Ovary (tissue), 9 donors: ENCODE measurements around the gene CLCN2. TPM values are rescaled to one million over a fixed set of nuclear protein-coding genes. Genes with fewer than 3 reads are reported as not detected.

Experiments used
- DNase-seq, 5 donors: peaks; one replicate each; pipeline ENCODE4 v3.0.0-alpha.2; 2019 to 2020
- H3K27ac ChIP-seq, 2 donors: fragments of 200-600 bp; one replicate each; pipeline versions ENCODE4 v1.5.1 to v1.8.0; 2019 to 2022
- H3K27me3 ChIP-seq: fragments of 200-600 bp; one replicate; pipeline ENCODE4 v1.8.0; 2022
- H3K36me3 ChIP-seq: fragments of 200-600 bp; sonication (generic); one replicate; pipeline ENCODE4 v1.5.1; 2019
- H3K4me1 ChIP-seq: one replicate; pipeline ENCODE4 v1.8.1; 2013; ENCODE audit warnings: mild to moderate bottlenecking, moderate library complexity; ENCODE audit not compliant: insufficient read depth
- H3K4me3 ChIP-seq: fragments of 200-600 bp; sonication (generic); one replicate; pipeline ENCODE4 v1.5.1; 2017
- H3K9me3 ChIP-seq, 2 donors: fragments of 200-600 bp in 1 of 2; sonication (generic) in 1 of 2; one replicate each; pipeline versions ENCODE4 v1.5.1 to v1.8.1; 2013 to 2019; ENCODE audit warnings: mild to moderate bottlenecking in 1 of 2, moderate library complexity in 1 of 2
- EP300 ChIP-seq: sonication (generic); formaldehyde crosslinking; IDR thresholded peaks from one replicate; pipeline ENCODE4 v1.6.1; 2017; ENCODE audit warnings: antibody characterized with exemption
- POLR2A ChIP-seq: fragments of 450-650 bp; IDR thresholded peaks from one replicate; pipeline ENCODE4 v1.6.1; 2017; ENCODE audit warnings: antibody characterized with exemption, mild to moderate bottlenecking, moderate library complexity
- WGBS, 3 donors: extraction: QIAGEN DNeasy Blood & Tissue Kit in 1 of 3; methylation state at CpG; one replicate each; pipeline versions ENCODE4 v1.1.5 to v1.1.7; 2013 to 2017; 5-methylcytosine and 5-hydroxymethylcytosine counted together
- intact Hi-C, 4 donors: fragments of 100-400 bp; cut with DNase I; formaldehyde crosslinking; loops; one replicate each; pipeline versions ENCODE4 v1.11.0 to v1.15.1; 2022 to 2023
- polyA plus RNA-seq, 2 donors: library from polyadenylated mRNA; stranded (reverse); fragments of 200-250 nt in 1 of 2; fragments of 350-450 nt in 1 of 2; fragmentation: Illumina TruSeq in 1 of 2; extraction: RNeasy Lipid Tissue Mini Kit (QIAGEN cat#74804) in 1 of 2; gene quantifications; one replicate each; pipeline ENCODE4 v1.2.3, GENCODE V29; 2013 to 2014
- total RNA-seq, 7 donors: library from RNA; depleted of rRNA in 2 of 7; stranded (reverse); fragments of >200 nt in 2 of 7; fragmentation: NEBNext Ultra II Directional in 3 of 7; extraction: Animal tissue kit (Norgen Biotek cat#: 25700) in 3 of 7; gene quantifications; one replicate each; pipeline versions ENCODE4 v1.1.0 to v1.2.4, GENCODE V29; 2016 to 2023
- TF ChIP-seq, protein P1 (sequence below), 3 donors: fragments of 450-650 bp in 2 of 3; fragments of 200-600 bp in 1 of 3; IDR thresholded peaks; one replicate each; pipeline versions ENCODE4 v1.5.1 to v1.8.0; 2016 to 2022; ENCODE audit warnings: antibody characterized with exemption in 3 of 3, mild to moderate bottlenecking in 1 of 3
- donor health status: DM: no; HTN: no; CAD: no; lungs with moderate emphysema.
- donor health status: DM: no; HTN: no; CAD: no.
- donor health status: Bipolar disorder and iron deficiency.
- donor health status: DM: yes; HTN: yes; CAD: no.
- donor health status: DM: no; HTN: no; CAD: no.
- donor health status: DM: yes; HTN: yes; CAD: no.

Gene CLCN2
- total and polyA plus RNA-seq, 9 donors, result 3.5 to 18.0 (median 11.7) TPM

DNA sequence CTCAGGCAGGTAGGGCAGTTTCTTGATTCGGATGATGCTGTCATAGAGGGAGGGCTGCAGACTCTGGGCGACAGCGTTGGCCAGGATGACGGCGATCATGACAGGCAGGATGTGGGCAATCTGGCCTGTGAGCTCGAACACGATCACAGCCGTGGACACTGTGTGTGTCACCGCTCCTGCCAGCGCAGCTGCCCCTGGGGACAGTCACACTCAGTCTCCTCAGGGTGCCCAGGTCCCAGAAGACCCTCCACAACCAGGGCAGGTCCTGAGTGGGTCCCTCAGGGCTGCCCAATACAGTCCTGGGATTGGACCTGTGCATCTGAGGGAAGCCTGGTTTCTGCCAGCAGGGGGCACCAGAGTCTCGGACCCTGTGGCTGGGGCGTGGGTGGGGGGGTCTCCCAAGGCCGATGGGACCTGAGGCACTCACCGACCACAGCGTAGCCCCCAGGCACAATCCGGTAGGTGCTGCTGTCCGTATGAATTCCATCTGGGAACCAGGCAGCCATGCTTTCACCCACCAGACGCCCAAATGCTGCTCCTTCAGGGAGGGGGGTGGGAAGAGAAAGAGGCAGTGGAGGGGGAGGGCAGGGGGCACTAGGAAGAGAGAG is 7.2 kb downstream of the CLCN2 start:
- DNase-seq, result peak in 3 of 5 donors; percentile 56 to 72 (median 64)

DNA sequence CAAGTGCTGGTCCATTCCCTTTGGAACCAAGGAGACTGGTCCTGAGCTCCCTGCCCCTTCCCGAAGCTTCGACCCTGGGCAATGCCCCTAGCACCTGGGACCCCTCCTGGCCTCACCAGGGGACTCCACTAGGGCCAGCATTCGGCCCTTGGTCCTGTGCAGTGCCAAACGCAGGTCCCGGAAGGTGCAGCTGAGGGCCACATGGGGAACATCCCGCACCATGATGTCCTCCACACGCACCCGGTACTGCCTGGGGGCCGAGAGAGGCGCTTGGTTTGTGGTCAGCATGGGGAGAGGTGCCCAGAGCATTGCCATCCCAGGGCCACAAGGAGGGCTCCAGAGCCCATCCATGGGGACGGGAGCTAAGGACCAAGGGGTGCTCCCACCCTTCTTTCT is 7.9 kb downstream of the CLCN2 start:
- TF ChIP-seq, protein P1, sequence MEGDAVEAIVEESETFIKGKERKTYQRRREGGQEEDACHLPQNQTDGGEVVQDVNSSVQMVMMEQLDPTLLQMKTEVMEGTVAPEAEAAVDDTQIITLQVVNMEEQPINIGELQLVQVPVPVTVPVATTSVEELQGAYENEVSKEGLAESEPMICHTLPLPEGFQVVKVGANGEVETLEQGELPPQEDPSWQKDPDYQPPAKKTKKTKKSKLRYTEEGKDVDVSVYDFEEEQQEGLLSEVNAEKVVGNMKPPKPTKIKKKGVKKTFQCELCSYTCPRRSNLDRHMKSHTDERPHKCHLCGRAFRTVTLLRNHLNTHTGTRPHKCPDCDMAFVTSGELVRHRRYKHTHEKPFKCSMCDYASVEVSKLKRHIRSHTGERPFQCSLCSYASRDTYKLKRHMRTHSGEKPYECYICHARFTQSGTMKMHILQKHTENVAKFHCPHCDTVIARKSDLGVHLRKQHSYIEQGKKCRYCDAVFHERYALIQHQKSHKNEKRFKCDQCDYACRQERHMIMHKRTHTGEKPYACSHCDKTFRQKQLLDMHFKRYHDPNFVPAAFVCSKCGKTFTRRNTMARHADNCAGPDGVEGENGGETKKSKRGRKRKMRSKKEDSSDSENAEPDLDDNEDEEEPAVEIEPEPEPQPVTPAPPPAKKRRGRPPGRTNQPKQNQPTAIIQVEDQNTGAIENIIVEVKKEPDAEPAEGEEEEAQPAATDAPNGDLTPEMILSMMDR (IDR thresholded peaks at IDR 0.05), result no peak
- TF ChIP-seq POLR2A (no peak), EP300 (no peak)
- 94 to 95% (median 94%) methylated on average over 11 of the region's 11 CpGs for WGBS, 3 donors
- no peaks in the 10 kb centered on the region for H3K36me3 ChIP-seq

More for the DNA sequence above, 7.2 kb downstream of the CLCN2 start:
- H3K27ac ChIP-seq, result no peak overlapping the region
- H3K27me3 ChIP-seq, result no peaks in the 10 kb centered on the region
- H3K4me3 ChIP-seq, result no peak overlapping the region
- WGBS, 3 donors, result 58 to 61% (median 60%) methylated on average over 18 of the region's 18 CpGs
- peaks cover 13% of the 10 kb centered on the region for H3K4me1 ChIP-seq
- intact Hi-C loops, result loop anchor here in 1 of 4 donors (10.0 kb wide), 1 partner anchor 49 kb away; no protein-coding TSS in a partner anchor
- TF ChIP-seq, protein P1 (IDR thresholded peaks at IDR 0.05), result peak; percentile 23 to 44 (median 42)
- TF ChIP-seq POLR2A, result no peak
- no peak for TF ChIP-seq EP300
- no peaks in the 10 kb centered on the region for H3K9me3 ChIP-seq
- no peaks in the 10 kb centered on the region for H3K36me3 ChIP-seq

DNA sequence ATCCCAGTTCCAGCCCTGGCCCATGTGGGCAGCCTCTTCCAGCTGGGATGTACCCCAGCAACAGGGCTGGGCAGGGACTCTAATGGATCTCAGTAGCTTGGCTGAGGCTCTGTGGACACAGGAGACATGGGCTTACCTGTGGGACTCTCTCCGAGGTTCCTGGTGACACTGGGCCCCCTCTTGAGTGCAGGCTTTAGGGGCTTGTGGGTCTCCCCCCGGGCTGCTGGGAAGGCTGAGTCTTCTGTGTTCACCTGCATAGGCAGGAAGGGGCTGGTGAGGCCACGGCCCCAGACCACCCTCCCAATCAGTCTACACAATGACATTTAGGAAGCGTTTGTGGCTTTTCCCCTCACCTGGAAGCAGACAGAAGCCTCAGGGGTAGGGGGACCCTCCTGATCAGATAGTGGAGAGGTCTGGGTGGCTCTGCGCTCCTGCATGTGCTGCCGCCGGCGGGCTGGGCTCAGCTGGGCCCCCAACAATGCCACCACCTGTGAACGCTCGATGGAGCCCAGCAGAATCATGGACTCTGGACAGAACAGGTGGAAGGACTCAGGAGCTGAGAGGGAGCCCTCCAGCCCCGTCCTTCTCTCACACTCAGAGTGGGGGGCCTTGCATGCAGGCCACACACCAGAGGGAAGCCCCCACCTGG is 8.4 kb downstream of the CLCN2 start:
- Histone ChIP-seq H3K27me3 (no peaks in the 10 kb centered on the region), H3K4me1 (peaks cover 9% of the 10 kb centered on the region), H3K36me3 (no peaks in the 10 kb centered on the region), H3K27ac (peak overlapping the region in 1 of 2 donors; percentile 34), H3K4me3 (no peak overlapping the region), H3K9me3 (no peaks in the 10 kb centered on the region)
- TF ChIP-seq POLR2A, result no peak
- TF ChIP-seq, protein P1 (IDR thresholded peaks at IDR 0.05), result no peak
- no peak for TF ChIP-seq EP300
- intact Hi-C loops, result loop anchor here in 1 of 4 donors (10.0 kb wide), 1 partner anchor 48 kb away; no protein-coding TSS in a partner anchor
- DNase-seq, result no peak
- WGBS, 3 donors, result 83 to 88% (median 85%) methylated on average over 8 to 11 of the region's 11 CpGs

More for the DNA sequence above, 7.9 kb downstream of the CLCN2 start:
- no peak for DNase-seq
- Histone ChIP-seq H3K27me3 (no peaks in the 10 kb centered on the region), H3K9me3 (no peaks in the 10 kb centered on the region), H3K27ac (no peak overlapping the region), H3K4me1 (peaks cover 7% of the 10 kb centered on the region), H3K4me3 (no peak overlapping the region)
- intact Hi-C loops, result loop anchor here in 1 of 4 donors (10.0 kb wide), 1 partner anchor 49 kb away; no protein-coding TSS in a partner anchor

DNA sequence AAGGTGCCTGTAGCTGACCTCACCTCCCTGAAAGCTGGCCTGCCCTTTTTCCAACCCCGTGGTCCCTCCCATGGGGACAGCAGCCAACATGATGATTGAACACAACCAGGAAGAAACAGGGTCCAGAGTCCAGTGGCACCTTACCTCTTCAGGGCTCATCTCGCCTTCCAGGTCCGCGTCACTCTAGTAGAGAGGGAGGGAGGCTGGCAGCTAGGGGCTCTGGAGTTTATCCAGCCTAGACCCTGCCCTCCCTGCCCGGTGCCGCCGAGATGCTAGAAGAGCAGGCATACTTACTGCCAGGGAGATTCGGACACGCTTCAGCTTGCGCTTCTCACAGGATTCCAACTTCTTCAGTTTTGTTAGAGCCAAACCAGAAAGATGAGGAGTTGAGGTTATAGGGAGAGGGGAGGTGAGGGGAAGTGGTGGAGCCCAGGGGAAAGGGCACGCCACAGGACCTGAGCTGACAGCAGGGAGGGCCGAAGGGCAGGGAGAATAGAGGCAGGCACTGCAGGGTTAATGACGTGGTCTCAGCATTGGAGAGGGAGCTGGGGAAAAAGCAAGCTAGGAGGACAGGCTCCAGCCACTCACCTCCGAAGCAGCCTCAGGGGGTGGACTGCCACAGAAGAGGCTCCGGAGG is 9.1 kb downstream of the CLCN2 start:
- intact Hi-C loops, result loop anchor here in 1 of 4 donors (10.0 kb wide), 1 partner anchor 47 kb away; no protein-coding TSS in a partner anchor

More for the DNA sequence above, 9.1 kb downstream of the CLCN2 start:
- H3K27me3 ChIP-seq, result no peaks in the 10 kb centered on the region
- no peaks in the 10 kb centered on the region for H3K36me3 ChIP-seq
- no peak for TF ChIP-seq POLR2A
- TF ChIP-seq, protein P1 (IDR thresholded peaks at IDR 0.05), result no peak
- TF ChIP-seq EP300, result no peak
- H3K4me3 ChIP-seq, result no peak overlapping the region
- peaks cover 12% of the 10 kb centered on the region for H3K4me1 ChIP-seq
- H3K27ac ChIP-seq, result peak overlapping the region in 1 of 2 donors; percentile 34
- no peak for DNase-seq
- no peaks in the 10 kb centered on the region for H3K9me3 ChIP-seq
- 61 to 70% (median 66%) methylated on average over 15 of the region's 15 CpGs for WGBS, 3 donors
